OCI-LY1 (cell line): Measurements from ENCODE around the gene CD55.

ENCODE experiments used
- H2AFZ ChIP-seq: fragments of 200-600 bp; sonication (generic), shearing (Covaris generic); 2 replicates; pipeline ENCODE4 v1.6.0; 2014; ENCODE audit warnings: antibody characterized with exemption, mild to moderate bottlenecking, low read length
- H3F3A ChIP-seq: fragments of 200-600 bp; sonication (generic), shearing (Covaris generic); 2 replicates; pipeline ENCODE4 v1.6.0; 2014; ENCODE audit warnings: mild to moderate bottlenecking, antibody characterized with exemption, low read length, moderate library complexity; ENCODE audit not compliant: insufficient read depth
- H3K27ac ChIP-seq: fragments of 200-600 bp; sonication (generic); 2 replicates; pipeline ENCODE4 v1.5.1; 2014; ENCODE audit warnings: low read length, mixed run types, mild to moderate bottlenecking, low read depth; ENCODE audit not compliant: poor library complexity, severe bottlenecking
- H3K27me3 ChIP-seq: fragments of 200-600 bp; sonication (generic); 2 replicates; pipeline ENCODE4 v1.6.0; 2014; ENCODE audit warnings: antibody characterized with exemption, mild to moderate bottlenecking, low read length, moderate library complexity; ENCODE audit not compliant: insufficient read depth
- H3K36me3 ChIP-seq: fragments of 200-600 bp; sonication (generic); 2 replicates; pipeline ENCODE4 v1.6.1; 2014; ENCODE audit warnings: mild to moderate bottlenecking, antibody characterized with exemption, low read length, moderate library complexity, mixed read lengths; ENCODE audit not compliant: insufficient read depth
- H3K4me1 ChIP-seq: fragments of 200-600 bp; sonication (generic); 2 replicates; pipeline ENCODE4 v1.5.1; 2014; ENCODE audit warnings: mild to moderate bottlenecking, low read length, moderate library complexity; ENCODE audit not compliant: insufficient read depth, severe bottlenecking
- H3K4me2 ChIP-seq: fragments of 200-600 bp; sonication (generic), shearing (Covaris generic); 2 replicates; pipeline ENCODE4 v1.6.1; 2014; ENCODE audit warnings: low read length
- H3K4me3 ChIP-seq: fragments of 200-600 bp; sonication (generic); 2 replicates; pipeline ENCODE4 v1.5.1; 2014; ENCODE audit warnings: low read length, low read depth, mild to moderate bottlenecking, mixed read lengths; ENCODE audit not compliant: poor library complexity, severe bottlenecking
- H3K79me2 ChIP-seq: fragments of 200-600 bp; shearing (Covaris generic); 2 replicates; pipeline ENCODE4 v1.6.1; 2016; ENCODE audit warnings: mixed run types, low read length, mixed read lengths; ENCODE audit not compliant: insufficient read depth
- H3K9ac ChIP-seq: fragments of 200-600 bp; sonication (generic), shearing (Covaris generic); 2 replicates; pipeline ENCODE4 v1.6.1; 2014; ENCODE audit warnings: mild to moderate bottlenecking, low read length, mixed read lengths
- H3K9me2 ChIP-seq: fragments of 200-600 bp; sonication (generic), shearing (Covaris generic); 2 replicates; pipeline ENCODE4 v1.6.1; 2014; ENCODE audit warnings: low read depth, mild to moderate bottlenecking, low read length, mixed read lengths
- H3K9me3 ChIP-seq: fragments of 200-600 bp; shearing (Covaris generic); 2 replicates; pipeline ENCODE4 v1.6.1; 2014; ENCODE audit warnings: low read length, mixed read lengths
- H4K20me1 ChIP-seq: fragments of 200-600 bp; sonication (generic), shearing (Covaris generic); 2 replicates; pipeline ENCODE4 v1.6.0; 2016; ENCODE audit warnings: mild to moderate bottlenecking, low read length; ENCODE audit not compliant: insufficient read depth
- EZH2 ChIP-seq: fragments of 200-600 bp; sonication (generic), shearing (Covaris generic); IDR thresholded peaks from 2 replicates; pipeline ENCODE4 v1.8.0; 2017; ENCODE audit warnings: borderline replicate concordance, mixed run types, mild to moderate bottlenecking, antibody characterized with exemption, low read length, moderate library complexity, mixed read lengths
- TF ChIP-seq, protein P1 (sequence below): fragments of 200-600 bp; sonication (generic), shearing (Covaris generic); IDR thresholded peaks from 2 replicates; pipeline ENCODE4 v1.5.1; 2017; ENCODE audit warnings: mild to moderate bottlenecking, antibody characterized with exemption, low read length, moderate library complexity, mixed read lengths

Gene CD55

GRCh38 chr1:207345644-207346477, 24.4 kb downstream of the CD55 start:
- H3K4me2 ChIP-seq, result no peak overlapping the region
- H3K27ac ChIP-seq, result no peak overlapping the region
- H3K9me3 ChIP-seq, result no peaks in the 10 kb centered on the region
- no peaks in the 10 kb centered on the region for H4K20me1 ChIP-seq
- H3K4me3 ChIP-seq, result no peak overlapping the region
- H3K27me3 ChIP-seq, result no peaks in the 10 kb centered on the region
- peaks cover 10% of the 10 kb centered on the region for H3K36me3 ChIP-seq
- H2AFZ ChIP-seq, result no peak overlapping the region
- H3K9ac ChIP-seq, result no peak overlapping the region
- H3K9me2 ChIP-seq, result no peaks in the 10 kb centered on the region
- H3K4me1 ChIP-seq, result no peaks in the 10 kb centered on the region
- no peaks in the 10 kb centered on the region for H3F3A ChIP-seq
- TF ChIP-seq EZH2, result no peak
- TF ChIP-seq, protein P1, sequence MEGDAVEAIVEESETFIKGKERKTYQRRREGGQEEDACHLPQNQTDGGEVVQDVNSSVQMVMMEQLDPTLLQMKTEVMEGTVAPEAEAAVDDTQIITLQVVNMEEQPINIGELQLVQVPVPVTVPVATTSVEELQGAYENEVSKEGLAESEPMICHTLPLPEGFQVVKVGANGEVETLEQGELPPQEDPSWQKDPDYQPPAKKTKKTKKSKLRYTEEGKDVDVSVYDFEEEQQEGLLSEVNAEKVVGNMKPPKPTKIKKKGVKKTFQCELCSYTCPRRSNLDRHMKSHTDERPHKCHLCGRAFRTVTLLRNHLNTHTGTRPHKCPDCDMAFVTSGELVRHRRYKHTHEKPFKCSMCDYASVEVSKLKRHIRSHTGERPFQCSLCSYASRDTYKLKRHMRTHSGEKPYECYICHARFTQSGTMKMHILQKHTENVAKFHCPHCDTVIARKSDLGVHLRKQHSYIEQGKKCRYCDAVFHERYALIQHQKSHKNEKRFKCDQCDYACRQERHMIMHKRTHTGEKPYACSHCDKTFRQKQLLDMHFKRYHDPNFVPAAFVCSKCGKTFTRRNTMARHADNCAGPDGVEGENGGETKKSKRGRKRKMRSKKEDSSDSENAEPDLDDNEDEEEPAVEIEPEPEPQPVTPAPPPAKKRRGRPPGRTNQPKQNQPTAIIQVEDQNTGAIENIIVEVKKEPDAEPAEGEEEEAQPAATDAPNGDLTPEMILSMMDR, result no peak
- no peaks in the 10 kb centered on the region for H3K79me2 ChIP-seq

DNA sequence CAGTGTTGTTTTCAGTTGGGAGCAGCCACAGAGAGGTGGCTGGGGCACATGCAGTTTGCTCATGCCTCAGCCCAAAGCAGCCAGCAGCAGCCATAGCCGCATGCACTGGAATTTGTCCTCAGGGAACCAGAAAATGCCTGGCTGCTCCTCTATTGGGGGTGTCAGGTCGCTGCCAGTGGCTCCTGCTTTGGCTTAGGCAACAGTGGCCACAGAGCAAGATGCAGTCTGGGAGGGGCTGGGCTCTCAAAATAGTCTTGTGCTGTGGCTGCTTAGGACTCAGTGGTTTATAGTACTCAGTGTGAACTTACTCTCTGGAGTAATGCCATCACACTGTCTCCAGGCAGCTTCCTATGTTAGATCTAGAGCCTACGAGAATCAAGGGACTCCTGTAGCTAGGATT, 25.0 kb downstream of the CD55 start:
- H3K4me1 ChIP-seq, result no peaks in the 10 kb centered on the region
- no peak overlapping the region for H3K9ac ChIP-seq
- TF ChIP-seq, protein P1, result no peak
- TF ChIP-seq EZH2, result no peak
- no peaks in the 10 kb centered on the region for H4K20me1 ChIP-seq
- no peaks in the 10 kb centered on the region for H3K9me2 ChIP-seq
- peaks cover 8% of the 10 kb centered on the region; the same call in 1 of the 2 replicates for H3K36me3 ChIP-seq
- no peak overlapping the region for H2AFZ ChIP-seq
- H3K27me3 ChIP-seq, result no peaks in the 10 kb centered on the region
- no peak overlapping the region for H3K4me2 ChIP-seq
- H3F3A ChIP-seq, result no peaks in the 10 kb centered on the region
- no peaks in the 10 kb centered on the region for H3K9me3 ChIP-seq
- no peak overlapping the region for H3K27ac ChIP-seq
- H3K79me2 ChIP-seq, result no peaks in the 10 kb centered on the region
- no peak overlapping the region for H3K4me3 ChIP-seq

GRCh38 chr1:207349979-207350378, 28.5 kb downstream of the CD55 start:
- H3K79me2 ChIP-seq, result no peaks in the 10 kb centered on the region

More at GRCh38 chr1:207349979-207350378, 28.5 kb downstream of the CD55 start:
- TF ChIP-seq, protein P1, result no peak
- TF ChIP-seq EZH2, result no peak
- no peaks in the 10 kb centered on the region for H4K20me1 ChIP-seq
- no peaks in the 10 kb centered on the region for H3K27me3 ChIP-seq
- no peaks in the 10 kb centered on the region for H3F3A ChIP-seq
- no peak overlapping the region for H2AFZ ChIP-seq
- no peak overlapping the region for H3K4me2 ChIP-seq
- no peak overlapping the region for H3K4me3 ChIP-seq
- H3K36me3 ChIP-seq, result peaks cover 8% of the 10 kb centered on the region; the same call in 1 of the 2 replicates
- no peak overlapping the region for H3K9ac ChIP-seq
- no peak overlapping the region for H3K27ac ChIP-seq
- no peaks in the 10 kb centered on the region for H3K9me2 ChIP-seq
- no peaks in the 10 kb centered on the region for H3K9me3 ChIP-seq
- peaks cover 7% of the 10 kb centered on the region for H3K4me1 ChIP-seq
